ENCODE data around the gene CPLANE2. TPM values are rescaled to one million over a fixed set of nuclear protein-coding genes. Genes with fewer than 3 reads are reported as not detected.

CPLANE2 gene
- total and polyA plus RNA-seq, 4 donors: 1.9 to 6.4 (median 2.9) TPM

GRCh38 chr1:16252912-16253311 lies 15.9 kb upstream of the CPLANE2 start:
- ATAC-seq (ENCODE audit: low FRiP score) (no peak), DNase-seq (no peak)
- 89 to 94% methylated on average over 2 of the region's 2 CpGs for WGBS, 2 donors
- Histone ChIP-seq H3K9me3 (ENCODE audit: control insufficient read depth, low read length) (no peaks in the 10 kb centered on the region), H3K36me3 (ENCODE audit: control insufficient read depth in 1 of 2, insufficient read depth in 2 of 2, low read length in 1 of 2) (peaks cover 4 to 5% of the 10 kb centered on the region in 2 donors), H3K4me1 (ENCODE audit: control insufficient read depth in 1 of 2, insufficient read depth in 2 of 2, low read length in 2 of 2) (peaks cover 12 to 13% of the 10 kb centered on the region in 2 donors), H3K4me3 (ENCODE audit: low read length in 2 of 2) (no peak overlapping the region), H3K27ac (ENCODE audit: low read depth in 1 of 2, low read length in 2 of 2) (peak overlapping the region in 1 of 2 donors; percentile 30), H3K27me3 (ENCODE audit: control insufficient read depth in 1 of 2, insufficient read depth in 2 of 2, low read length in 1 of 2) (no peaks in the 10 kb centered on the region)
- intact Hi-C loops (cut with DNase I): loop anchor here (5.0 kb wide), 1 partner anchor 39 kb away; no protein-coding TSS in a partner anchor

GRCh38 chr1:16251381-16251780 lies 14.4 kb upstream of the CPLANE2 start:
- Histone ChIP-seq H3K4me1 (ENCODE audit: control insufficient read depth in 1 of 2, insufficient read depth in 2 of 2, low read length in 2 of 2) (peaks cover 13 to 14% of the 10 kb centered on the region in 2 donors), H3K4me3 (ENCODE audit: low read length in 2 of 2) (no peak overlapping the region), H3K36me3 (ENCODE audit: control insufficient read depth in 1 of 2, insufficient read depth in 2 of 2, low read length in 1 of 2) (peaks cover 4 to 5% of the 10 kb centered on the region in 2 donors), H3K27ac (ENCODE audit: low read depth in 1 of 2, low read length in 2 of 2) (peak overlapping the region; percentile 25 to 69), H3K27me3 (ENCODE audit: control insufficient read depth in 1 of 2, insufficient read depth in 2 of 2, low read length in 1 of 2) (no peaks in the 10 kb centered on the region), H3K9me3 (ENCODE audit: control insufficient read depth, low read length) (no peaks in the 10 kb centered on the region)
- ATAC-seq (ENCODE audit: low FRiP score): no peak
- peak in 1 of 2 donors; percentile 63 for DNase-seq
- WGBS, 2 donors: 84 to 88% methylated on average over 10 of the region's 10 CpGs
- intact Hi-C loops (cut with DNase I): loop anchor here (5.0 kb wide), 1 partner anchor 41 kb away; no protein-coding TSS in a partner anchor

- intact Hi-C loops (cut with DNase I): loop anchor here (5.0 kb wide), 1 partner anchor 42 kb away; no protein-coding TSS in a partner anchor
- H3K27ac ChIP-seq (ENCODE audit: low read depth in 1 of 2, low read length in 2 of 2): peak overlapping the region; percentile 25 to 69
- peak; percentile 52 for ATAC-seq (ENCODE audit: low FRiP score)
- no peaks in the 10 kb centered on the region for H3K27me3 ChIP-seq (ENCODE audit: control insufficient read depth in 1 of 2, insufficient read depth in 2 of 2, low read length in 1 of 2)
- 54 to 55% methylated on average over 15 of the region's 15 CpGs for WGBS, 2 donors
- H3K36me3 ChIP-seq (ENCODE audit: control insufficient read depth in 1 of 2, insufficient read depth in 2 of 2, low read length in 1 of 2): peaks cover 4 to 5% of the 10 kb centered on the region in 2 donors
- H3K4me3 ChIP-seq (ENCODE audit: low read length in 2 of 2): no peak overlapping the region
- no peaks in the 10 kb centered on the region for H3K9me3 ChIP-seq (ENCODE audit: control insufficient read depth, low read length)
- peak in 1 of 2 donors; percentile 70 for DNase-seq
- H3K4me1 ChIP-seq (ENCODE audit: control insufficient read depth in 1 of 2, insufficient read depth in 2 of 2, low read length in 2 of 2): peaks cover 13 to 14% of the 10 kb centered on the region in 2 donors
Measured at GRCh38 chr1:16250524-16251251, 13.7 kb upstream of the CPLANE2 start.

GRCh38 chr1:16249596-16250241 lies 12.7 kb upstream of the CPLANE2 start:
- no peaks in the 10 kb centered on the region for H3K9me3 ChIP-seq (ENCODE audit: control insufficient read depth, low read length)
- intact Hi-C loops (cut with DNase I): loop anchor here (1.0 to 5.0 kb wide), 2 partner anchors 43 to 115 kb away; no protein-coding TSS in a partner anchor
- H3K36me3 ChIP-seq (ENCODE audit: control insufficient read depth in 1 of 2, insufficient read depth in 2 of 2, low read length in 1 of 2): peaks cover 4 to 5% of the 10 kb centered on the region in 2 donors
- H3K4me1 ChIP-seq (ENCODE audit: control insufficient read depth in 1 of 2, insufficient read depth in 2 of 2, low read length in 2 of 2): peaks cover 11 to 12% of the 10 kb centered on the region in 2 donors
- DNase-seq: peak in 1 of 2 donors; percentile 65
- no peaks in the 10 kb centered on the region for H3K27me3 ChIP-seq (ENCODE audit: control insufficient read depth in 1 of 2, insufficient read depth in 2 of 2, low read length in 1 of 2)
- no peak overlapping the region for H3K4me3 ChIP-seq (ENCODE audit: low read length in 2 of 2)
- ATAC-seq (ENCODE audit: low FRiP score): peak; percentile 85
- 1 to 7% methylated on average over 3 of the region's 3 CpGs for WGBS, 2 donors
- peak overlapping the region; percentile 20 to 23 for H3K27ac ChIP-seq (ENCODE audit: low read depth in 1 of 2, low read length in 2 of 2)

GRCh38 chr1:16248603-16249516 lies 11.9 kb upstream of the CPLANE2 start:
- DNase-seq: peak; percentile 89 to 91
- WGBS, 2 donors: 7 to 9% methylated on average over 7 of the region's 7 CpGs
- no peaks in the 10 kb centered on the region for H3K27me3 ChIP-seq (ENCODE audit: control insufficient read depth in 1 of 2, insufficient read depth in 2 of 2, low read length in 1 of 2)
- peaks cover 5 to 10% of the 10 kb centered on the region in 2 donors for H3K4me1 ChIP-seq (ENCODE audit: control insufficient read depth in 1 of 2, insufficient read depth in 2 of 2, low read length in 2 of 2)
- H3K4me3 ChIP-seq (ENCODE audit: low read length in 2 of 2): no peak overlapping the region
- H3K36me3 ChIP-seq (ENCODE audit: control insufficient read depth in 1 of 2, insufficient read depth in 2 of 2, low read length in 1 of 2): peaks cover 4 to 5% of the 10 kb centered on the region in 2 donors
- H3K9me3 ChIP-seq (ENCODE audit: control insufficient read depth, low read length): no peaks in the 10 kb centered on the region
- intact Hi-C loops (cut with DNase I): loop anchor here in 1 of 2 donors (1.0 kb wide), 1 partner anchor 115 kb away; no protein-coding TSS in a partner anchor
- ATAC-seq (ENCODE audit: low FRiP score): peak; percentile 75
- peak overlapping the region; percentile 38 to 80 for H3K27ac ChIP-seq (ENCODE audit: low read depth in 1 of 2, low read length in 2 of 2)

- no peaks in the 10 kb centered on the region for H3K9me3 ChIP-seq (ENCODE audit: control insufficient read depth, low read length)
- H3K27ac ChIP-seq (ENCODE audit: low read depth in 1 of 2, low read length in 2 of 2): peak overlapping the region; percentile 38 to 80
- peaks cover 4 to 5% of the 10 kb centered on the region in 2 donors for H3K36me3 ChIP-seq (ENCODE audit: control insufficient read depth in 1 of 2, insufficient read depth in 2 of 2, low read length in 1 of 2)
- H3K4me3 ChIP-seq (ENCODE audit: low read length in 2 of 2): no peak overlapping the region
- intact Hi-C loops (cut with DNase I): no loop called here
- H3K4me1 ChIP-seq (ENCODE audit: control insufficient read depth in 1 of 2, insufficient read depth in 2 of 2, low read length in 2 of 2): peaks cover 0 to 10% of the 10 kb centered on the region in 2 donors
- no peaks in the 10 kb centered on the region for H3K27me3 ChIP-seq (ENCODE audit: control insufficient read depth in 1 of 2, insufficient read depth in 2 of 2, low read length in 1 of 2)
- peak in 1 of 2 donors; percentile 44 for DNase-seq
- no peak for ATAC-seq (ENCODE audit: low FRiP score)
- 76 to 79% methylated on average over 8 of the region's 8 CpGs for WGBS, 2 donors
Measured at GRCh38 chr1:16248007-16248436, 11.0 kb upstream of the CPLANE2 start.

- H3K27ac ChIP-seq (ENCODE audit: low read depth in 1 of 2, low read length in 2 of 2): peak overlapping the region; percentile 45 to 66
- ATAC-seq (ENCODE audit: low FRiP score): no peak
- H3K9me3 ChIP-seq (ENCODE audit: control insufficient read depth, low read length): no peaks in the 10 kb centered on the region
- intact Hi-C loops (cut with DNase I): no loop called here
- 48 to 54% methylated on average over 2 of the region's 2 CpGs for WGBS, 2 donors
- no peak for DNase-seq
- no peaks in the 10 kb centered on the region for H3K27me3 ChIP-seq (ENCODE audit: control insufficient read depth in 1 of 2, insufficient read depth in 2 of 2, low read length in 1 of 2)
- H3K4me3 ChIP-seq (ENCODE audit: low read length in 2 of 2): no peak overlapping the region
- H3K36me3 ChIP-seq (ENCODE audit: control insufficient read depth in 1 of 2, insufficient read depth in 2 of 2, low read length in 1 of 2): peaks cover 4 to 5% of the 10 kb centered on the region in 2 donors
- H3K4me1 ChIP-seq (ENCODE audit: control insufficient read depth in 1 of 2, insufficient read depth in 2 of 2, low read length in 2 of 2): peaks cover 0 to 10% of the 10 kb centered on the region in 2 donors
Measured at GRCh38 chr1:16247441-16247840, 10.5 kb upstream of the CPLANE2 start.

GRCh38 chr1:16246961-16247360 lies 10.0 kb upstream of the CPLANE2 start:
- intact Hi-C loops (cut with DNase I): no loop called here
- peaks cover 0 to 10% of the 10 kb centered on the region in 2 donors for H3K4me1 ChIP-seq (ENCODE audit: control insufficient read depth in 1 of 2, insufficient read depth in 2 of 2, low read length in 2 of 2)
- WGBS, 2 donors: 83% methylated on average over 5 of the region's 5 CpGs
- H3K4me3 ChIP-seq (ENCODE audit: low read length in 2 of 2): no peak overlapping the region
- ATAC-seq (ENCODE audit: low FRiP score) (no peak), DNase-seq (peak in 1 of 2 donors; percentile 13)
- no peaks in the 10 kb centered on the region for H3K27me3 ChIP-seq (ENCODE audit: control insufficient read depth in 1 of 2, insufficient read depth in 2 of 2, low read length in 1 of 2)
- H3K9me3 ChIP-seq (ENCODE audit: control insufficient read depth, low read length): no peaks in the 10 kb centered on the region
- peak overlapping the region; percentile 18 to 45 for H3K27ac ChIP-seq (ENCODE audit: low read depth in 1 of 2, low read length in 2 of 2)
- peaks cover 0 to 5% of the 10 kb centered on the region in 2 donors for H3K36me3 ChIP-seq (ENCODE audit: control insufficient read depth in 1 of 2, insufficient read depth in 2 of 2, low read length in 1 of 2)

Data from aorta (tissue), 5 donors.